HG02938 (cell line): ENCODE results near the gene ADK.

ENCODE experiments used
- ATAC-seq: cut with Tn5 transposase; IDR thresholded peaks from one replicate; pipeline ENCODE4 v1.9.1; 2021; ENCODE audit warnings: mild to moderate bottlenecking, moderate library complexity; ENCODE audit not compliant: unreplicated experiment

The ADK gene

DNA sequence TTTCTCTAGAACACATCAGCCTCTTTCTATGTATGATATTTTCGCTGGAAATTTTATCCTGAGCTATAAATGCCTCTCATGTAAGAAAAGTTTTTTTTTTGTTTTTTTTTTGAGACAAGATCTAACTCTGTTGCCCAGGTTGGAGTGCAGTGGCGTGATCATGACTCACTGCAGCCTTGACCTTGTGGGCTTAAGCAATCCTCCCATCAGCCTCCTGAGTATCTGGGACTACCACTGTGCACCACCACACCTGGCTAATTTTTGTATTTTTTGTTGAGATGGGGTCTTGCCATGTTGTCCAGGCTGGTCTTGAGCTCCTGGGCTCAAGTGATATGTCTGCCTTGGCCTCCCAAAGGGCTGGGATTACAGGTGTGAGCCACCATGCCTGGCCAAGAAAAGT is 80.4 kb downstream of the ADK start:
- no peak for ATAC-seq

DNA sequence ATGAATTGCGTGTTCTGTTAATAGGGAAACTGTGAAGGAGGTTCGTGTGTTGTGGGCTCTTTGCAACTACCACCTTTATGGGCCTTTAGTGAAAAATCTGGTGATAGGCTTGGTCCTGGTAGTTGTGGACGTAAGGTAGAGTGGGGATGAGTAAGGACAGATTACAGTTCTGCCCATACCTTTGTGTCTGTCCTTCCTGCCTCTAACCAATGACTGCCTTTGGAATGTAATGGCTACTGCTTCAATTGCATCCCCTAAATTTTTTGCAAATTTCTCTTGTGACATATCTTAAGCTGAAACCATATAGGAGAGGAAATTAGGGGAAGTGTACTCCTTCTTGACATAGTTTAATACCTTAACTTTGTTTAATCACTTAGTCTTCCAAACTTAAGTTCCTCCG is 82.3 kb downstream of the ADK start:
- ATAC-seq = no peak

- no peak for ATAC-seq
Measured at GRCh38 chr10:74234569-74234968, 83.5 kb downstream of the ADK start.

DNA sequence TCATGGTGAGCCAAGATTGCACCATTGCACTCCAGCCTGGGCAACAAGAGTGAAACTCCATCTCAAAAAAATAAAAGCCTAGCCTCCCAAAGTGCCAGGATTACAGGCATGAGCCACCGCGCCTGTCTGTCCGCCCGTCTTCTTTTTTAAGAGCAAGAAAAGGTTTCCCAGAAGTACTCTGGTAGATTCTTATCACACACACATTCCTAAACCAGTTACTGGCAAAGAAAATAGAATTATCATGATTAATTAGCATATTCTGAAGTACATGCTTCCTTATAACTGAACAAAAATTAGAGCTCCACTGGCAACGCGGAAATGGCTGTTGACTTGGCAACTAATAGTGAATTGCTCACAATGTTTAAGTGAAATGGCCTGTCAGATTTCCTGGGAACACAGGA is 87.0 kb downstream of the ADK start:
- no peak for ATAC-seq

- no peak for ATAC-seq
Measured at GRCh38 chr10:74238516-74238915, 87.5 kb downstream of the ADK start.

GRCh38 chr10:74243067-74243466 is 92.0 kb downstream of the ADK start:
- ATAC-seq = no peak

- no peak for ATAC-seq
Measured at GRCh38 chr10:74244097-74244685, 93.2 kb downstream of the ADK start.

GRCh38 chr10:74244807-74245206 is 93.8 kb downstream of the ADK start:
- ATAC-seq = no peak

DNA sequence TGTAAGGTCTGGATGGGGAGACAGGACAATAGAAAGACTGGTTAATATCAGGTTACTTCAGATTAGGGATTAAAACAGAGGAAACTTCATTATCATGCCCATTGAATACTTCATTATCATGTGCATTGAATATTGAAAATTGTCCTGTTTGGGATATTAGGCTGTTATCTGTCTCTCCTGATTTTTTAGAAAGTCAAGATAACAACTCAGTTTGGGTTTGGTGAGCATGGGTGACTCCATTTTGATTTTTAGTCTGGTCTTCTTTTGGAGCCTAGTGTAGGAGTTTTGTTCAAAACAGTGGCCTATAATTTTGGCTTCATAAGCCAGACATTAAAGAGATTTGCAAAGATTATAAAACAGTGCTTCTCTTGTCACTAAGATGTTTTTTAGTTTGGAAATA is 95.5 kb downstream of the ADK start:
- no peak for ATAC-seq

GRCh38 chr10:74249865-74250264 is 98.8 kb downstream of the ADK start:
- no peak for ATAC-seq

- ATAC-seq = no peak
Measured at GRCh38 chr10:74255214-74255613, 104.2 kb downstream of the ADK start.

DNA sequence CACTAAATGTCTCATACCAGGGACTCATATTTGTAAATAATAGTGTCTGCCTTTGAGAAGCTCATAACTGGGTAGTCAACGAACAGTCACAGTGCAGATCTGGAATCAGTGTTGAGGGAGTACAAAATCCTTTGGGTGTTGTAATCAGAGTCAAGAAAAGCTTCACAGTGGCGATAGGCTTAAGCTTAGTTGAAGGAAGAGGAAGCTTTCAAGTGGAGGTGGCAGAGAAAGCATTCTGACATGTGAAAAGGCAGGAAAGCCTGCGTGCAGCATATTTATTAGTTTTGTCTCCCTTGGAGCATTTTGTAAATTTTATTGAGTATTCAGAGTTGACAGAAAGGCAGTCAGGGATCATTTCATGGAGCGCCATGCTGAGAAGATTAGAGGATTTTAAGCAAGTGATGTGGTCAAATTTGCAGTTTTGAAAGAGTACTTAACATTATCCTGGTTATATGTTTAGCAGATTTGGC is 104.9 kb downstream of the ADK start:
- no peak for ATAC-seq

GRCh38 chr10:74262856-74263255 is 111.8 kb downstream of the ADK start:
- ATAC-seq = no peak

DNA sequence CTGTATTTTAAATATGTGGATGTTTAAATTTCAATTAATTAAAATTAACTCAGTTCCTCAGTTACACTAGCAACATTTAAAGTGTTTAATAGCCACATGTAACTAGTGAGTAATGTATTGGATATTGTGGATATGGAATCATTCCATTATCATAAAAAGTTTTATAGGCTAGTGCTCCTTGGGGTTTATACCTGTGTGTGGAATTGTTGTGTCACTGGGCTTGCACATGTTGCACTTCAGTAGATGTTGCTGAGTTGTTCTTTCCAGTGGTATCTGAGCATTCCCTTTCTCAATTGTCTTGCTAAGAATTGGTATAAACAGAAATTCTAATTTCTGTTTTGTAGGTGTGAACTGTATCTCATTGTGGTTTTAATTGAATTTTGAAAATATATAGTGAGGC is 113.0 kb downstream of the ADK start:
- no peak for ATAC-seq

GRCh38 chr10:74272288-74272687 is 121.3 kb downstream of the ADK start:
- no peak for ATAC-seq

DNA sequence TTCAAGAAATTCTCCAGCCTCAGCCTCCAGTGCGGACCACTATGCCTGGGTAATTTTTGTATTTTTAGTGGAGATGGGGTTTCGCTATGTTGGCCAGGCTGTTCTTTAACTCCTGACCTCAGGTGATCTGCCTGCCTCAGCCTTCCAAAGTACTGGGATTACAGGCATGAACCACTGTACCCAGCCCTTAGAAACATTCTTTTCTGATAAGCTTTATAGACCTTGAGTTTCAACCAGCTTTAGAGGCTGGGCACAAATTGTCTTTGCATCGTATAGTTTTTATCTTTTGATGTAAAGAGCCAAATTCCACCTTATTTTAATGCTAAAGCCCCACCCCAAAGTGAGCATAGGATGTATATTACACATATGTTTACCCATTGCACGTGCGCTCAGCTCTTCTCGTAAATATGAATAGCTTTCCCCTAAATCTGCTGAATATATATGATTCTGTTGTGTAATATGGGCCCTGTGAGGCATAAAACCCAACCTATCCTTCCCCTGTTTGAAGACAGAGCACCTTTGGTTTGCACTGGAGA is 124.8 kb downstream of the ADK start:
- ATAC-seq = no peak

GRCh38 chr10:74276416-74276815 is 125.4 kb downstream of the ADK start:
- ATAC-seq = no peak

GRCh38 chr10:74282151-74282847 is 131.3 kb downstream of the ADK start:
- no peak for ATAC-seq

GRCh38 chr10:74282848-74283210 is 131.8 kb downstream of the ADK start:
- ATAC-seq = no peak

DNA sequence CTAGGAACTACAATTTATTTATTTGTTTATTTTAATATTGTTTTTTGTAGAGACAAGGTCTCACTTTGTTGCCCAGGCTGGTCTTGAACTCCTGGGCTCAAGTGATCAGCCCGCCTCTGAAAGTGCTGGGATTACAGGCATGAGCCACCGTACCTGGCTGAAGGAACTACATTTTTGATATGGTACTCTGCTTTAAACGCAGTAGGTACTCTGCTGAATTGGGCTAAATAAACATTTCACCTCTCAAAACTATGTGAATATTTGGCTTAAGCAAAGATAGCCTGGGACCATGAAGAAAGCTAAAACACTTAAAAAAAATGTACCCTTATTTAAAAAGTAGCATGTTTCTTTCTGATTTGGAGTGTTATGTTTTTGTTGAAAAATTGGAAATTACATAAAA is 138.2 kb downstream of the ADK start:
- ATAC-seq = no peak

GRCh38 chr10:74289951-74290350 is 138.9 kb downstream of the ADK start:
- no peak for ATAC-seq

GRCh38 chr10:74290708-74291107 is 139.7 kb downstream of the ADK start:
- no peak for ATAC-seq
